Measurements from ENCODE around the gene KIF26B. TPM values are rescaled to one million over a fixed set of nuclear protein-coding genes. Genes with fewer than 3 reads are reported as not detected.
A peak's percentile ranks its signal among the peaks of the same experiment; 100 is the strongest.

The KIF26B gene
- total RNA-seq, 6 experiments from 2014 or later, result 0.31 to 0.55 (median 0.35) TPM

- TF ChIP-seq POLR2A (IDR thresholded peaks at IDR 0.05), result no peak
- TF ChIP-seq, protein P1, sequence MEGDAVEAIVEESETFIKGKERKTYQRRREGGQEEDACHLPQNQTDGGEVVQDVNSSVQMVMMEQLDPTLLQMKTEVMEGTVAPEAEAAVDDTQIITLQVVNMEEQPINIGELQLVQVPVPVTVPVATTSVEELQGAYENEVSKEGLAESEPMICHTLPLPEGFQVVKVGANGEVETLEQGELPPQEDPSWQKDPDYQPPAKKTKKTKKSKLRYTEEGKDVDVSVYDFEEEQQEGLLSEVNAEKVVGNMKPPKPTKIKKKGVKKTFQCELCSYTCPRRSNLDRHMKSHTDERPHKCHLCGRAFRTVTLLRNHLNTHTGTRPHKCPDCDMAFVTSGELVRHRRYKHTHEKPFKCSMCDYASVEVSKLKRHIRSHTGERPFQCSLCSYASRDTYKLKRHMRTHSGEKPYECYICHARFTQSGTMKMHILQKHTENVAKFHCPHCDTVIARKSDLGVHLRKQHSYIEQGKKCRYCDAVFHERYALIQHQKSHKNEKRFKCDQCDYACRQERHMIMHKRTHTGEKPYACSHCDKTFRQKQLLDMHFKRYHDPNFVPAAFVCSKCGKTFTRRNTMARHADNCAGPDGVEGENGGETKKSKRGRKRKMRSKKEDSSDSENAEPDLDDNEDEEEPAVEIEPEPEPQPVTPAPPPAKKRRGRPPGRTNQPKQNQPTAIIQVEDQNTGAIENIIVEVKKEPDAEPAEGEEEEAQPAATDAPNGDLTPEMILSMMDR (IDR thresholded peaks at IDR 0.05), result no peak
- 83% methylated on average over 6 of the region's 10 CpGs for WGBS (ENCODE audit: insufficient coverage, low coverage, low lambda C conversion rate, missing lambda C conversion rate)
- Histone ChIP-seq H3K4me1 (no peaks in the 10 kb centered on the region), H3K36me3 (no peaks in the 10 kb centered on the region), H3K27me3 (no peaks in the 10 kb centered on the region), H3K27ac (no peak overlapping the region), H3K9me3 (peaks cover 0 to 6% (median 0%) of the 10 kb centered on the region in 4 donors), H3K4me3 (no peak overlapping the region)
- no peak for ATAC-seq
- DNase-seq, result no peak
- intact Hi-C loops (cut with DNase I), result no loop called here
Measured at GRCh38 chr1:245211761-245212160, 57.0 kb downstream of the KIF26B start.

DNA sequence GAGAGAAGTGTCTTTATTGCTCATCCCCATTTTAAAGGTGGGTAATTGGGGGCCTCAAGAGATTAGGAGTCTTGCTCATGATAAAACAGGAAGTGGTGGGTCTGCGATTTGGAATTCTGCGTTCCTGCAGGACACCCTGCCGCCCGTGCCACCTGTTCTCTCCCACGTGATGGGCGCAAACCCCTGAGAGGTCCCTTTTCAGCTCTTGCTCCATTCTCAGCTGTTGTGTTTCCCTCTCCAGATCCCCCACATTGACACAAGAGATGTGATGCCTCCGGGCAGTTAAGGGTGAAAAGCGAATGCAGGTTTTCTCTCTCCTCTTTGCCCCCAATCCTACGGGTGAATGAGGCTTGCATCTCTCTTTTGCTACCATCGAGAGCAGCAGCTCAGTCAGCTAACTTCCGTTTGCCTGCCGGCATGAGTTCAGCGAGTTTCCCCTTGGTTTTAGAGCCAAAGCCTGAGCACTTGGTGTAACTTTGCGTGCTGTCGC is 57.5 kb downstream of the KIF26B start:
- intact Hi-C loops (cut with DNase I), result no loop called here
- no peak overlapping the region for H3K27ac ChIP-seq
- DNase-seq (no peak), ATAC-seq (no peak)
- H3K4me3 ChIP-seq, result no peak overlapping the region
- no peaks in the 10 kb centered on the region for H3K4me1 ChIP-seq
- WGBS (ENCODE audit: insufficient coverage, low coverage, low lambda C conversion rate, missing lambda C conversion rate), result 87% methylated on average over 5 of the region's 15 CpGs
- no peaks in the 10 kb centered on the region for H3K36me3 ChIP-seq
- peaks cover 0 to 1% (median 0%) of the 10 kb centered on the region in 4 donors for H3K9me3 ChIP-seq
- TF ChIP-seq, protein P1 (IDR thresholded peaks at IDR 0.05), result no peak
- TF ChIP-seq POLR2A (IDR thresholded peaks at IDR 0.05), result no peak
- H3K27me3 ChIP-seq, result no peaks in the 10 kb centered on the region

GRCh38 chr1:245213066-245213831 is 58.5 kb downstream of the KIF26B start:
- Histone ChIP-seq H3K4me1 (no peaks in the 10 kb centered on the region), H3K36me3 (no peaks in the 10 kb centered on the region), H3K27me3 (no peaks in the 10 kb centered on the region), H3K4me3 (no peak overlapping the region), H3K27ac (no peak overlapping the region), H3K9me3 (no peaks in the 10 kb centered on the region)
- ATAC-seq (no peak), DNase-seq (no peak)
- no peak for TF ChIP-seq POLR2A (IDR thresholded peaks at IDR 0.05)
- TF ChIP-seq, protein P1 (IDR thresholded peaks at IDR 0.05), result no peak
- intact Hi-C loops (cut with DNase I), result no loop called here
- WGBS (ENCODE audit: insufficient coverage, low coverage, low lambda C conversion rate, missing lambda C conversion rate), result 61% methylated on average over 8 of the region's 15 CpGs

- peak in 1 of 4 donors; percentile 18 for ATAC-seq
- intact Hi-C loops (cut with DNase I), result no loop called here
- Histone ChIP-seq H3K36me3 (no peaks in the 10 kb centered on the region), H3K27ac (no peak overlapping the region), H3K4me3 (no peak overlapping the region), H3K27me3 (no peaks in the 10 kb centered on the region), H3K4me1 (no peaks in the 10 kb centered on the region), H3K9me3 (no peaks in the 10 kb centered on the region)
- DNase-seq, result no peak
- WGBS (ENCODE audit: insufficient coverage, low coverage, low lambda C conversion rate, missing lambda C conversion rate), result 70% methylated on average over 4 of the region's 8 CpGs
- TF ChIP-seq, protein P1 (IDR thresholded peaks at IDR 0.05), result no peak
- TF ChIP-seq POLR2A (IDR thresholded peaks at IDR 0.05), result no peak
Measured at GRCh38 chr1:245215071-245215470, 60.3 kb downstream of the KIF26B start.
